Hepatocyte (in vitro differentiated cells): ENCODE results near the gene FCER2.
A peak's percentile ranks its signal among the peaks of the same experiment; 100 is the strongest.

Experiments
- EZH2 ChIP-seq: fragments of 200-600 bp; sonication (generic); IDR thresholded peaks from 2 replicates; pipeline ENCODE4 v1.6.1; 2016; ENCODE audit warnings: antibody characterized with exemption, mild to moderate bottlenecking, borderline replicate concordance
- TF ChIP-seq, protein P1 (sequence below): fragments of 200-600 bp; sonication (generic); IDR thresholded peaks from 2 replicates; pipeline ENCODE4 v1.5.1; 2016; ENCODE audit warnings: antibody characterized with exemption, mild to moderate bottlenecking; ENCODE audit not compliant: poor library complexity

DNA sequence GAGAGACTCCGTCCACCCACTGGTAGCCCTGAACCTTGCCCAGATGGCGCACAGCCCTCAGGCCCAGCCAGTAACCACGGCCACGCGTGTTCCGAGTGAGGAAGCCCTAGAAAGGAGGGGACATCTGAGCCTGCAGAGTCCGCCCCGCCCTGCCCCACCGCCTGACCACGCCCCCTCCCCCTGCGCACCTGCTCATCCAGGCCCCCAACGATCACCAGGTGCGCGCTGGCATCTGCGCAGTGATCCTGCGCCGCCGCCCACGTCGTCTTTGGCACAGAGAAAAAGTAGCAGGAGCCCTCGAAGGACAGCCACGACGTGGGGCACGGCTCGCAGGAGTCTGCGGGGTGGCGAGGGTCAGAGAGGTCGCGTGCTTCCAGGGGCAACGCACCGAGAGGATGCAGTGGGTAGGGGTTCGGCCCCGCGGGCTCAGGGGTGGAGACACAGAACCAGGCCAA, 27.9 kb upstream of the FCER2 start:
- peak; percentile 61 for TF ChIP-seq EZH2
- TF ChIP-seq, protein P1, sequence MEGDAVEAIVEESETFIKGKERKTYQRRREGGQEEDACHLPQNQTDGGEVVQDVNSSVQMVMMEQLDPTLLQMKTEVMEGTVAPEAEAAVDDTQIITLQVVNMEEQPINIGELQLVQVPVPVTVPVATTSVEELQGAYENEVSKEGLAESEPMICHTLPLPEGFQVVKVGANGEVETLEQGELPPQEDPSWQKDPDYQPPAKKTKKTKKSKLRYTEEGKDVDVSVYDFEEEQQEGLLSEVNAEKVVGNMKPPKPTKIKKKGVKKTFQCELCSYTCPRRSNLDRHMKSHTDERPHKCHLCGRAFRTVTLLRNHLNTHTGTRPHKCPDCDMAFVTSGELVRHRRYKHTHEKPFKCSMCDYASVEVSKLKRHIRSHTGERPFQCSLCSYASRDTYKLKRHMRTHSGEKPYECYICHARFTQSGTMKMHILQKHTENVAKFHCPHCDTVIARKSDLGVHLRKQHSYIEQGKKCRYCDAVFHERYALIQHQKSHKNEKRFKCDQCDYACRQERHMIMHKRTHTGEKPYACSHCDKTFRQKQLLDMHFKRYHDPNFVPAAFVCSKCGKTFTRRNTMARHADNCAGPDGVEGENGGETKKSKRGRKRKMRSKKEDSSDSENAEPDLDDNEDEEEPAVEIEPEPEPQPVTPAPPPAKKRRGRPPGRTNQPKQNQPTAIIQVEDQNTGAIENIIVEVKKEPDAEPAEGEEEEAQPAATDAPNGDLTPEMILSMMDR = no peak
